HCT116 (cell line): ENCODE measurements around the gene ZDHHC1. TPM values are rescaled to one million over a fixed set of nuclear protein-coding genes. Genes with fewer than 3 reads are reported as not detected.

Experiments used
- ATAC-seq: fragments of 200-7000 bp; cut with Tn5 transposase; 2 replicates; pipeline ENCODE4 v1.9.1; 2020; ENCODE audit warnings: mild to moderate bottlenecking, moderate library complexity
- BruUV-seq: library from RNA; stranded (reverse); fragments of 400-500 nt; replicated peaks from 2 replicates; lab custom pipeline; 2021; lab: Mats Ljungman, UMichigan
- CTCF ChIA-PET: fragments of 300-600 bp; sonication (Branson Sonifier 250); formaldehyde crosslinking; loops from one replicate; lab custom pipeline; 2021; ENCODE audit warnings: antibody characterized with exemption; lab: Charles Lee
- POLR2A ChIA-PET: fragments of 300-600, 350-600 bp; sonication (Branson Sonifier 250); formaldehyde crosslinking; loops from one replicate; lab custom pipeline; 2021; ENCODE audit warnings: antibody characterized with exemption; lab: Charles Lee
- RAD21 ChIA-PET, 2 experiments: fragments of 300-600 bp; sonication (Branson Sonifier 250); formaldehyde crosslinking; loops; one replicate each; lab custom pipeline; 2023; ENCODE audit warnings: low total read pairs in 2 of 2; ENCODE audit not compliant: uncharacterized antibody in 2 of 2, unreplicated experiment in 2 of 2, low non-redundant PET in 1 of 2; lab: Charles Lee
- DNase-seq: peaks from one replicate; pipeline ENCODE4 v3.0.0-alpha.2; 2010; ENCODE audit warnings: low read depth, low spot score
- H2AFZ ChIP-seq: fragments of 200-600 bp; shearing (Covaris generic), sonication (generic); 2 replicates; pipeline ENCODE4 v1.6.1; 2017; ENCODE audit warnings: low read depth, mixed run types, mixed read lengths, antibody characterized with exemption, low read length; ENCODE audit not compliant: poor library complexity, severe bottlenecking
- H3K27ac ChIP-seq: 2 replicates; pipeline ENCODE4 v1.5.1; 2012; ENCODE audit warnings: low read depth, low read length
- H3K27me3 ChIP-seq: fragments of 200-600 bp; sonication (generic); 2 replicates; pipeline ENCODE4 v1.6.1; 2016; ENCODE audit warnings: mixed run types, low read length, mixed read lengths; ENCODE audit not compliant: insufficient read depth
- H3K36me3 ChIP-seq, 2 experiments: fragments of 200-500 bp in 1 of 2; fragments of 200-600 bp in 1 of 2; sonication (Bioruptor generic) in 1 of 2; sonication (generic) in 1 of 2; 2 replicates each; pipeline versions ENCODE4 v1.5.1 to v1.6.1; 2014 to 2016; ENCODE audit warnings: low read length in 2 of 2, inconsistent platforms in 1 of 2, mixed read lengths in 1 of 2, mixed run types in 1 of 2; ENCODE audit not compliant: insufficient read depth in 2 of 2, control insufficient read depth in 1 of 2
- H3K4me1 ChIP-seq, 2 experiments: fragments of 200-600 bp in 1 of 2; sonication (generic) in 1 of 2; 2 replicates each; pipeline versions ENCODE4 v1.5.1 to v1.6.1; 2012 to 2017; ENCODE audit warnings: low read length in 2 of 2, inconsistent platforms in 1 of 2, mild to moderate bottlenecking in 1 of 2, mixed read lengths in 1 of 2, mixed run types in 1 of 2, moderate library complexity in 1 of 2; ENCODE audit not compliant: insufficient read depth in 2 of 2, control insufficient read depth in 1 of 2
- H3K4me2 ChIP-seq: fragments of 200-600 bp; sonication (generic); 2 replicates; pipeline ENCODE4 v1.6.1; 2017; ENCODE audit warnings: mixed run types, low read length, mixed read lengths
- H3K4me3 ChIP-seq, 2 experiments: fragments of 200-600 bp in 1 of 2; sonication (generic) in 1 of 2; replicated peaks in 1 of 2; 2 replicates each; pipeline ENCODE4 v1.5.1; 2011 to 2016; ENCODE audit warnings: low read length in 2 of 2, control low read depth in 1 of 2, low read depth in 1 of 2, mild to moderate bottlenecking in 1 of 2, mixed read lengths in 1 of 2, mixed run types in 1 of 2
- H3K79me2 ChIP-seq: fragments of 200-600 bp; sonication (generic); 2 replicates; pipeline ENCODE4 v1.6.1; 2017; ENCODE audit warnings: mild to moderate bottlenecking, mixed run types, low read length, moderate library complexity, mixed read lengths; ENCODE audit not compliant: insufficient read depth
- H3K9ac ChIP-seq: fragments of 200-600 bp; sonication (generic); 2 replicates; pipeline ENCODE4 v1.6.1; 2016; ENCODE audit warnings: low read length, mixed read lengths
- H3K9me2 ChIP-seq: fragments of 200-600 bp; sonication (generic), shearing (Covaris generic); 2 replicates; pipeline ENCODE4 v1.6.1; 2017; ENCODE audit warnings: mixed run types, mild to moderate bottlenecking, moderate library complexity; ENCODE audit not compliant: insufficient read depth
- H3K9me3 ChIP-seq, 2 experiments: fragments of 200-500 bp in 1 of 2; fragments of 200-600 bp in 1 of 2; sonication (Bioruptor generic) in 1 of 2; sonication (generic) in 1 of 2; 2 replicates each; pipeline ENCODE4 v1.6.1; 2014 to 2017; ENCODE audit warnings: low read length in 2 of 2, mixed read lengths in 2 of 2, inconsistent platforms in 1 of 2, low read depth in 1 of 2, mild to moderate bottlenecking in 1 of 2, mixed run types in 1 of 2, moderate library complexity in 1 of 2; ENCODE audit not compliant: control insufficient read depth in 1 of 2, insufficient read depth in 1 of 2
- H4K20me1 ChIP-seq: fragments of 200-600 bp; sonication (generic), shearing (Covaris generic); 2 replicates; pipeline ENCODE4 v1.6.1; 2017; ENCODE audit warnings: mixed run types, mild to moderate bottlenecking, moderate library complexity; ENCODE audit not compliant: insufficient read depth
- CBX3 ChIP-seq: IDR thresholded peaks from 2 replicates; pipeline ENCODE4 v1.6.1; 2012; ENCODE audit warnings: low read depth
- FOSL1 ChIP-seq: IDR thresholded peaks from 2 replicates; pipeline ENCODE4 v1.6.1; 2012; ENCODE audit warnings: low read depth
- JUND ChIP-seq: IDR thresholded peaks from 2 replicates; pipeline ENCODE4 v1.6.1; 2012
- MAX ChIP-seq: IDR thresholded peaks from 2 replicates; pipeline ENCODE4 v1.6.1; 2012
- POLR2A ChIP-seq: IDR thresholded peaks from 2 replicates; pipeline ENCODE4 v1.7.0; 2011; ENCODE audit warnings: borderline replicate concordance; ENCODE audit not compliant: insufficient read depth, insufficient read length; ENCODE audit errors: extremely low read depth
- POLR2AphosphoS5 ChIP-seq: IDR thresholded peaks from 2 replicates; pipeline ENCODE4 v1.6.1; 2011; ENCODE audit warnings: mild to moderate bottlenecking, low read depth, low read length, moderate library complexity
- RAD21 ChIP-seq: IDR thresholded peaks from 2 replicates; pipeline ENCODE4 v1.6.1; 2012; ENCODE audit warnings: low read depth, mild to moderate bottlenecking
- REST ChIP-seq: IDR thresholded peaks from 2 replicates; pipeline ENCODE4 v1.6.1; 2012; ENCODE audit warnings: low read depth
- SP1 ChIP-seq: IDR thresholded peaks from 2 replicates; pipeline ENCODE4 v1.6.1; 2012; ENCODE audit warnings: low read depth
- SRF ChIP-seq: IDR thresholded peaks from 2 replicates; pipeline ENCODE4 v1.6.1; 2012; ENCODE audit warnings: low read depth
- TCF7L2 ChIP-seq: IDR thresholded peaks from 2 replicates; pipeline ENCODE4 v1.7.0; 2011; ENCODE audit warnings: borderline replicate concordance, inconsistent platforms; ENCODE audit not compliant: insufficient read depth, insufficient read length; ENCODE audit errors: extremely low read depth
- ZFX ChIP-seq: fragments of 450-650 bp; IDR thresholded peaks from 2 replicates; pipeline ENCODE4 v1.6.1; 2017
- ZNF274 ChIP-seq: fragments of 200-500 bp; sonication (Bioruptor generic); IDR thresholded peaks from 2 replicates; pipeline ENCODE4 v1.6.1; 2014; ENCODE audit warnings: mild to moderate bottlenecking, low read depth, low read length, inconsistent platforms
- intact Hi-C: fragments of 100-400 bp; cut with micrococcal nuclease; formaldehyde crosslinking; loops from 2 replicates; pipeline ENCODE4 v1.10.0; 2022
- total RNA-seq: library from RNA; stranded (reverse); gene quantifications from one replicate; pipeline ENCODE4 v1.2.1, GENCODE V29; 2021; ENCODE audit not compliant: unreplicated experiment
- TF ChIP-seq, protein P1 (sequence below): IDR thresholded peaks from 2 replicates; pipeline ENCODE4 v1.6.1; 2012

The ZDHHC1 gene
- total RNA-seq, 1 experiment from 2014 or later, result 9.1 TPM

- Histone ChIP-seq H3K9ac (no peak overlapping the region), H3K4me1 (peaks cover 10 to 19% of the 10 kb centered on the region in 2 experiments; a peak in 3 of 4 replicates), H3K27me3 (no peaks in the 10 kb centered on the region), H4K20me1 (no peaks in the 10 kb centered on the region), H3K36me3 (no peaks in the 10 kb centered on the region), H3K9me3 (no peaks in the 10 kb centered on the region), H3K27ac (no peak overlapping the region), H3K79me2 (no peaks in the 10 kb centered on the region), H2AFZ (no peak overlapping the region), H3K4me3 (no peak overlapping the region), H3K9me2 (no peaks in the 10 kb centered on the region), H3K4me2 (no peak overlapping the region)
- no TSS peak for BruUV-seq
- intact Hi-C loops, result loop anchor here (5.0 kb wide), 1 partner anchor 172 kb away; the partner anchor contains the start of genes FHOD1 and SLC9A5
- ChIA-PET CTCF (no interaction called here), POLR2A (no interaction called here), RAD21 (interaction anchor here in 1 of 2 experiments (0.5 kb wide), 1 partner anchor 47 kb away, joined by 4 read pairs; no protein-coding TSS in a partner anchor)
- ATAC-seq, result no peak
- DNase-seq, result no peak
- TF ChIP-seq CBX3, result no peak
- TF ChIP-seq SP1, result no peak
- no peak for TF ChIP-seq SRF
- TF ChIP-seq JUND, result no peak
- no peak for TF ChIP-seq RAD21
- TF ChIP-seq, protein P1, sequence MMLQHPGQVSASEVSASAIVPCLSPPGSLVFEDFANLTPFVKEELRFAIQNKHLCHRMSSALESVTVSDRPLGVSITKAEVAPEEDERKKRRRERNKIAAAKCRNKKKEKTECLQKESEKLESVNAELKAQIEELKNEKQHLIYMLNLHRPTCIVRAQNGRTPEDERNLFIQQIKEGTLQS, result no peak
- no peak for TF ChIP-seq MAX
- TF ChIP-seq TCF7L2, result no peak
- TF ChIP-seq POLR2AphosphoS5, result no peak
- no peak for TF ChIP-seq ZNF274
- TF ChIP-seq REST, result no peak
- no peak for TF ChIP-seq ZFX
- no peak for TF ChIP-seq POLR2A
- TF ChIP-seq FOSL1, result no peak
Measured at GRCh38 chr16:67419502-67419901, 3.2 kb upstream of the ZDHHC1 start.
